NCI-H2196 treated with DMSO at 0.1 percent for 48 hours (cell line): Measurements from ENCODE around the gene TTLL3.
"Not testable (repeated sequence)": the region's sequence is repeated elsewhere in the genome, so short reads cannot be mapped to it uniquely, and the experiment has no call there.

Experiments used
- DNase-seq: peaks from one replicate; lab custom pipeline; 2025; ENCODE audit not compliant: unreplicated experiment; lab: John Stamatoyannopoulos, UW

TTLL3 gene

GRCh38 chr3:9837701-9838582 lies 27.9 kb downstream of the TTLL3 start:
- DNase-seq: no peak

GRCh38 chr3:9838856-9839255 lies 28.8 kb downstream of the TTLL3 start:
- no peak for DNase-seq

GRCh38 chr3:9841015-9841414 lies 31.0 kb downstream of the TTLL3 start:
- DNase-seq: no peak

- DNase-seq: peak; percentile 56
These were observed 33.8 kb downstream of the TTLL3 start, which contains the start of gene RPUSD3 for GRCh38 chr3:9843715-9844438. Gene RPUSD3 (minus strand): TSS chr3:9844008. CDS start chr3:9843990, 18 bp downstream.

GRCh38 chr3:9846231-9846630 lies 36.2 kb downstream of the TTLL3 start:
- DNase-seq: no peak

GRCh38 chr3:9846931-9847488 lies 36.9 kb downstream of the TTLL3 start:
- no peak for DNase-seq

GRCh38 chr3:9847870-9848269 lies 37.8 kb downstream of the TTLL3 start:
- not testable (repeated sequence) for DNase-seq

GRCh38 chr3:9848860-9849259 lies 38.8 kb downstream of the TTLL3 start:
- not testable (repeated sequence) for DNase-seq

GRCh38 chr3:9851383-9851782 lies 41.3 kb downstream of the TTLL3 start:
- DNase-seq: not testable (repeated sequence)

- DNase-seq: not testable (repeated sequence)
These were observed 41.9 kb downstream of the TTLL3 start for GRCh38 chr3:9851926-9852325.

GRCh38 chr3:9852528-9852927 lies 42.5 kb downstream of the TTLL3 start:
- DNase-seq: no peak

GRCh38 chr3:9854291-9854940 lies 44.4 kb downstream of the TTLL3 start:
- DNase-seq: not testable (repeated sequence)

- no peak for DNase-seq
These were observed 45.5 kb downstream of the TTLL3 start for GRCh38 chr3:9855594-9855993.

GRCh38 chr3:9859530-9860025 lies 49.5 kb downstream of the TTLL3 start:
- no peak for DNase-seq

GRCh38 chr3:9861201-9861600 lies 51.1 kb downstream of the TTLL3 start:
- DNase-seq: no peak

GRCh38 chr3:9861626-9862130 lies 51.6 kb downstream of the TTLL3 start:
- DNase-seq: no peak

GRCh38 chr3:9862391-9863057 lies 52.5 kb downstream of the TTLL3 start:
- no peak for DNase-seq

- DNase-seq: no peak
These were observed 53.2 kb downstream of the TTLL3 start for GRCh38 chr3:9863058-9863772.

- DNase-seq: no peak
These were observed 54.3 kb downstream of the TTLL3 start for GRCh38 chr3:9864200-9864927.
